Choroid plexus epithelial cell (primary cell): ENCODE results near the gene NOTCH1.

Experiments
- DNase-seq: peaks from one replicate; pipeline ENCODE4 v3.0.0-alpha.2; 2010; ENCODE audit warnings: low read depth
- H3K4me3 ChIP-seq: 2 replicates; pipeline ENCODE4 v1.5.1; 2011; ENCODE audit warnings: low read depth, mild to moderate bottlenecking, control low read depth, low read length, moderate library complexity
- TF ChIP-seq, protein P1 (sequence below): conservative IDR thresholded peaks from 2 replicates; pipeline ENCODE4 v1.5.1; 2011; ENCODE audit warnings: low read depth, mild to moderate bottlenecking, control low read depth, inconsistent platforms, low read length, moderate library complexity

Gene NOTCH1

DNA sequence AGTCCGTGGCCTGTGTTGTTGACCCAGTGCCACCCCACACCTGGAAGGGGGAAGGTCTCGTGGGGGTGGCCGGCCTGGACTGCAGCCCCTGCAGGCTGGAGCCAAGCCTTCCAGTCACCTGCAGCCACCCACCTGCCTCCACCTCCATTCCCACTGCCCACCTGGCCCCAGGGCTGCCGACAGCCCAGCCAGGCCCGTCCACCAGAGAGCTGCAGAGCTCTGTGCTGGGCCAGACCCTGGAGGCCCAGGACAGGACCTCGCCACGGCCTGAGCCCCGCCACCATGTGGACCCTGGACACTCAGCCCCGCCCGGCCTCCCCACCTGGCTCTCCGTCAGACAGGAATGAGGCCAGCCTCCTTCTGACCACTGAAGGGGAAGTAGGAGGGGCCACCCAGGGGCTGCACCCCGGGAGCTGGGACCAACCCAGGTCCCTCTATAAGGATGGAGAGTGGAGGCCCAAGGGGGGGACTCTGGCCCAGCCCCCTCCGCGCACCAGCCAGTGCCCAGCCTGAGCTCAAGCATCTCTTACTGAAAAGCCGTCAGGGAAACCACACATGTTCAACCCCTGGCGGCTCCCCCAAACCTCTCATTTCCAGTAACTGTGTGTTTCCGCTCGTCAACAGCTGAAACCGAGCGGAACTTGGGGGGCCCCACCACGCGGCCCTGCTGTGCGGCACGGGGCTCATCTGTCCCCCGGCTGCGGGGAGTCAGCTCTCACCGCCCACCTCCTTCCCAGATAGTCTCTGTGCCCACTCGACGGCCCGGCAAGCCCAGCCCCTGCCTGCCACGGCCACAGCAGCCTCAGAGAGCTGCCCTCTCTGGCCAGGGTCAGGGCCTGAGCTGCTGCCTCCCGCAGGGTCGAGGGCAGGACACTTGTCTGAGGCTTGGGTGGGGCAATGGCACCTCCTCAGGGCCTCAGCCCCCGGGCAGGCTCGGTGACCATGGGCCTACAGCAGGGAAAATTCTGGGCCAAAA, 12.8 kb downstream of the NOTCH1 start:
- no peak for DNase-seq
- TF ChIP-seq, protein P1, sequence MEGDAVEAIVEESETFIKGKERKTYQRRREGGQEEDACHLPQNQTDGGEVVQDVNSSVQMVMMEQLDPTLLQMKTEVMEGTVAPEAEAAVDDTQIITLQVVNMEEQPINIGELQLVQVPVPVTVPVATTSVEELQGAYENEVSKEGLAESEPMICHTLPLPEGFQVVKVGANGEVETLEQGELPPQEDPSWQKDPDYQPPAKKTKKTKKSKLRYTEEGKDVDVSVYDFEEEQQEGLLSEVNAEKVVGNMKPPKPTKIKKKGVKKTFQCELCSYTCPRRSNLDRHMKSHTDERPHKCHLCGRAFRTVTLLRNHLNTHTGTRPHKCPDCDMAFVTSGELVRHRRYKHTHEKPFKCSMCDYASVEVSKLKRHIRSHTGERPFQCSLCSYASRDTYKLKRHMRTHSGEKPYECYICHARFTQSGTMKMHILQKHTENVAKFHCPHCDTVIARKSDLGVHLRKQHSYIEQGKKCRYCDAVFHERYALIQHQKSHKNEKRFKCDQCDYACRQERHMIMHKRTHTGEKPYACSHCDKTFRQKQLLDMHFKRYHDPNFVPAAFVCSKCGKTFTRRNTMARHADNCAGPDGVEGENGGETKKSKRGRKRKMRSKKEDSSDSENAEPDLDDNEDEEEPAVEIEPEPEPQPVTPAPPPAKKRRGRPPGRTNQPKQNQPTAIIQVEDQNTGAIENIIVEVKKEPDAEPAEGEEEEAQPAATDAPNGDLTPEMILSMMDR = no peak
- H3K4me3 ChIP-seq = no peak overlapping the region

DNA sequence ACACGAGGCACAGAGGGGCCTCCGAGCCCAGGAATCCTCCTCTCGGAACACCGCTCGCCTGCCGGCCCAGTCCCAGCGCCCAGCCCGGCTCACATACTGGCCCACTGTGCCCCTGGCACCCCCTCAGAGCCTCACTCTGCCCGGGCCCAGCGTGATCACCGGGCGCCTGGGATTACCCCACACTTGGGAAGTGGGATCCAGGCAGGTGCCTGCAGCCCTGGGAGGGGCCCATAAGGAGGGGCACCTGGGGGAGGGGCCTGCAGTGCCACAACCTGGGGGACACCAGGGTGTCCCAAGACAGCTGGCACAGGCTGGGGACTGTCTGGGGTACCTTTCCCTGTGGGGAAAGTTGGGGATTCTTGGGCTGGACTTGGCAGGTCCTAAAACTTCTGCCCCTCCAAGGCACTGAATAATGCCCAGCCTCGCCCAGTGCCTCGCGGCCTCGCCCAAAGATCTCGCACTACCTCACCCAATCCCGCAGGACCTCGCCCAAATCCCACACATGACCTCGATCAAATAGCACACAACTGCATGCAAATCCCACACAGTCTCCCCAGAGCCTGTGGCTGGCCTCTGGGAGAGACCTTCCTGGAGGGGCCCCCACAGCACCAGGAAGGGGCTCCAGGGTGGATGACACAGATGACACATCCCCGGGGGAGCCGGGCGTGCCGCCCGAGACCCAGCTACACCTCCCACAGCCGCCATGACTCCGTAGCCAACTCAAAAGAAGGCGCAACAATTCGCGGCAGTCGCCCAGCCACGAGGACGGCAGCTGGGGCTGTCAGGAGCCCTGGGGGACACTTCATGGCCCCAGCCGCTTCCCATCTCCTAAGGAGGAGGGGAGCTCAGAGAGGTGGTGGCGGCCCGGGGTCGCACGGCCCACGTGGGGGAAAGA, 13.7 kb downstream of the NOTCH1 start:
- TF ChIP-seq, protein P1 = no peak
- H3K4me3 ChIP-seq = no peak overlapping the region
- DNase-seq = no peak

DNA sequence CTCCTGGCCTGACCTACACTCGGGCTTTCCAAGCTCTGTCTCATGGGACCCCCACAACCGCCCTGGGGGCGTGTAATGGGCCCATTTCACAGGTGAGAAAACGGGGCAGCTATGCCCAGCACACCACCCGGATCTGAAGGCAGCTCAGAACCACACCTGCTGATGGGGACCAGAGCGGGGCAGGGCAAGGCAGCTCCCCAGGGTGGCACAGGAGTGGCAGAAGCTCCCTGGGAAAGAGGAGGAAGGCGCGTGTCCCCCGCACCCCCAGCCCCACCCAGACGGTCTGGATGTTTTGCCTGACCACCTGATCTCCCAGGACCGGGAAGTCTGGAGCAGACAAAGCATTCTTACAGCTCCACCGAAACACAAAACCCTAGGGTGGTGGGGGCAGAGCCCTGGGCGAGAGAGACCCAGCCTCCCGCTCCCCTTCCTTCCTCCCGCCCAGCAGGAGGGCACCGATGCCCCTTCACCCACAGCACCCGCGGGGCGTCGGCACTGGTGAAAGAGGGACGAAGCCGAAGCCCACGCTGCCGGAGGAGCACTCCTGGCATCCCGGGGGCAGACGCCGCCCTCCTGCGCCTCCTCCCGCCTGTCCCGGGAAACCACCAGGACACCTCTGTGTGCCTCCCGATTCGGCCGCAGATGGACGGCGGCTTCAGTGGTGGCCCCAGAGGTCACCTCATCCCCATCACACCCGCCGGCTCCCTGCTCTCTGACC, 14.5 kb downstream of the NOTCH1 start:
- TF ChIP-seq, protein P1 = no peak
- no peak for DNase-seq
- H3K4me3 ChIP-seq = no peak overlapping the region

DNA sequence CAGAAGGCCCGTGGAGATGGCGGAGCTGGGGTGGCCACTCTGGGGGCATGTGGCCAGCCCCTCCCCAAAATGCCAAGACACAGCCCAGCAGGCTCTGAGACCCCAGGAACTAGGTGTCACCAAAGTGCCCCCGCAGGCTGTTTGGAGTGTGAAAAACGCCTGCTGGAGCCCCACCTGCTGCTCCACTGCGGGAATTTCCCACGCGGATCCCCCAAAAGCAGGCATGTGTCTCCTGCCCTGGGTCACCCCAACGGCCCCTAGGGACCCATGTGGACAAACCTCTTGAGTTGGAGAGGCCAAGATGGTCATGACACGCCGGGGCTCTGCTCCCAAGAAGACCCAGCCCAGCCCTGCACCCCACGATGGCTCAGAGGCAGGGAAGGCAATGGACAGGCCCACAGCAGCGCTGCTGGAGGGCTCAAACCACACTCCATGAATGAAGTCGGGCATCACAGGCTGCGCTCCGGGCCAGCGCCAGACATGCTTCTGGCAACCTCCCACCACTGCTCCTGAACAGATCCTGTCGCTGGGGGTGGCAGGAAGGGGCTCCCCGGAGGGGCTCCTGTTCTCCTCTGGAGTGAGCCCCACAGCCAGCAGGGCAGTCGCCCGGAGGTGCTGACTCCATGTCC, 15.3 kb downstream of the NOTCH1 start:
- no peak overlapping the region for H3K4me3 ChIP-seq
- TF ChIP-seq, protein P1 = no peak
- no peak for DNase-seq

DNA sequence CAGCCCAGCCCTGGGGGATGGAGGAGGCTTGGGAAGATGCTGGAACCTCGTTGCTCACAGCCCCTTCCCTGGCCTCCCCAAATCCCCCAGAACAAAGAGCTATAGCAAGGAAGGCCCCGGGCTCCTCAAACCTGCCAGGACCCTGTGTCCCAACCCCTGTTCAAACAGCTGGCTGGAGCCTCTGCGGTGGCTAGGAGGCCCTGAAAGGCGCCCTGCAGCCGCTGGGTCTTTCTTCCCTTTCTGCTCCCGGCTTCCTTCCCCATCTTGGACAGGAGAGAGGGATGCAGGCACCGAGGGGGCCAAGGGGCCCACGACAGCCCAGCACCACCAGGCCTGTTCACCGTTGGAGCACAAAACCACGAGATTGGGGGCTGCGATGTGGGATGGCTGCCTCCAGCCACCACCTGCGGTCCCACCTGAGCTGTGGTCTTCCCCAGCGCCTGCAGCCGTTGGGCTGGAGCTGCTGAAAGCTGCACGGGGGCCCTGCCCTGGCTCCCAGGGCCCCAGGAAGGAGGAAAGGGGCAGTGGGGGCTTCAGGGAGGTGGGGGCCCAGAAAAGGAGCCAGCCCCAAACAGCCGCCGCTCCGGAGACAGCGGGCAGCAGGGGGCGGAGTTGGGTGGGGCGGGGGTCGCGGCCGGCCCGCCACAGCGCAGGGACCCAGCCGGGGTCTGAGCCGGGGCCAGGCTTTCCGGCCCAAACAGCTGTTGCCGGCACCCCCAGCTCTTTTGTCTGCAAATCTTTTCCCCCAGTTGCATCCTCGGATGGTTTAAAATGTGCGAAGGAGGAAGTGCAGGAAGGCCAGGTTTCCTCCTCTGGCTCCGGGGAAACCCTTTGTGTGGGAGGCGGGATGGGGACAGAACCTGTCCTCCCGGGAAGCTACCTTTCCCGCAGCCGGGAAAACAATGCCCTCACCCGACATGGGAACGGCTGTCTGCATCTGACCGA, 16.1 kb downstream of the NOTCH1 start:
- no peak for DNase-seq
- no peak overlapping the region for H3K4me3 ChIP-seq

More for the DNA sequence above, 16.1 kb downstream of the NOTCH1 start:
- TF ChIP-seq, protein P1 = no peak
